K562 (cell line): ENCODE data around the gene CCDC27. TPM values are rescaled to one million over a fixed set of nuclear protein-coding genes. Genes with fewer than 3 reads are reported as not detected.

Experiments
- EZH2 ChIP-seq: IDR thresholded peaks from 2 replicates; pipeline ENCODE4 v1.6.1; 2012; ENCODE audit warnings: low read depth, mild to moderate bottlenecking, inconsistent platforms, low read length, borderline replicate concordance
- HSF4 ChIP-seq: fragments of 250-450 bp; sonication (Bioruptor Pico); IDR thresholded peaks from 2 replicates; pipeline ENCODE4 v2.1.2; 2022; ENCODE audit warnings: mild to moderate bottlenecking, moderate library complexity, borderline replicate concordance
- MCM3 ChIP-seq: fragments of 450-650 bp; IDR thresholded peaks from 2 replicates; pipeline ENCODE4 v1.6.1; 2016
- PHB2 ChIP-seq: fragments of 450-650 bp; IDR thresholded peaks from 2 replicates; pipeline ENCODE4 v1.6.1; 2017; ENCODE audit warnings: low read depth
- RAD51 ChIP-seq: fragments of 450-650 bp; IDR thresholded peaks from 2 replicates; pipeline ENCODE4 v1.7.1; 2016; ENCODE audit warnings: low read depth, mild to moderate bottlenecking, borderline replicate concordance
- RUNX1 ChIP-seq: sonication (generic); IDR thresholded peaks from 2 replicates; pipeline ENCODE4 v1.6.1; 2016; ENCODE audit warnings: antibody characterized with exemption, low read depth
- TCFL5 ChIP-seq: fragments of 250-450 bp; sonication (Bioruptor Pico); conservative IDR thresholded peaks from 2 replicates; pipeline ENCODE4 v1.6.1; 2021; ENCODE audit warnings: mild to moderate bottlenecking, moderate library complexity, matching md5 sums
- TSC22D4 ChIP-seq: fragments of 450-650 bp; IDR thresholded peaks from 2 replicates; pipeline ENCODE4 v1.6.1; 2016; ENCODE audit warnings: missing genetic modification characterization, missing biosample characterization, control low read depth
- ZNF384 ChIP-seq: IDR thresholded peaks from 2 replicates; pipeline ENCODE4 v1.6.1; 2012; ENCODE audit warnings: low read depth, low read length, improper control_type of control experiment
- polyA plus RNA-seq, 8 experiments: library from polyadenylated mRNA; depleted of rRNA in 4 of 8; stranded (reverse) in 5 of 8; unstranded in 3 of 8; fragments of >200 nt; fragmentation: Nextera tagmentation in 2 of 8; fragmentation: Illumina TruSeq in 1 of 8; extraction: Ambion mirVana in 2 of 8; extraction: Trizol in 1 of 8; gene quantifications; 2 replicates each; pipeline versions ENCODE4 v1.2.1 to v1.2.3, GENCODE V29; 2011 to 2014; ENCODE audit warnings: inconsistent platforms in 1 of 8, missing spikeins in 1 of 8
- total RNA-seq, 7 experiments: library from RNA; depleted of rRNA in 6 of 7; stranded (reverse); fragments of >200 nt in 6 of 7; fragmentation: Illumina TruSeq in 2 of 7; extraction: Trizol in 2 of 7; gene quantifications; 2 replicates each; pipeline versions ENCODE4 v1.2.1 to v1.2.3, GENCODE V29; 2011 to 2021; ENCODE audit warnings: low replicate concordance in 1 of 7
- TF ChIP-seq, protein P1 (sequence below): fragments of 450-650 bp; formaldehyde crosslinking; IDR thresholded peaks from 2 replicates; pipeline ENCODE4 v1.4.0; 2020; ENCODE audit warnings: mild to moderate bottlenecking, mixed read lengths
- TF ChIP-seq, protein P2 (sequence below): fragments of 250-450 bp; sonication (Bioruptor Pico); IDR thresholded peaks from 2 replicates; pipeline ENCODE4 v1.8.0; 2021; ENCODE audit warnings: borderline replicate concordance, mild to moderate bottlenecking, moderate library complexity; ENCODE audit not compliant: poor library complexity, severe bottlenecking
- TF ChIP-seq, protein P3 (sequence below): fragments of 450-650 bp; formaldehyde crosslinking; IDR thresholded peaks from 2 replicates; pipeline ENCODE4 v1.4.0; 2020; ENCODE audit warnings: mild to moderate bottlenecking
- TF ChIP-seq, protein P4 (sequence below), 2 experiments: fragments of 450-650 bp; IDR thresholded peaks; 2 replicates each; pipeline ENCODE4 v1.6.1; 2016; ENCODE audit warnings: mild to moderate bottlenecking in 2 of 2, borderline replicate concordance in 1 of 2, low read depth in 1 of 2, moderate library complexity in 1 of 2

The CCDC27 gene
- total and polyA plus RNA-seq, 9 of the 15 experiments (the other 6 are each of a cell fraction or from before 2014, with no cell fraction given) = 0.01 to 0.04 TPM; not detected in 7

DNA sequence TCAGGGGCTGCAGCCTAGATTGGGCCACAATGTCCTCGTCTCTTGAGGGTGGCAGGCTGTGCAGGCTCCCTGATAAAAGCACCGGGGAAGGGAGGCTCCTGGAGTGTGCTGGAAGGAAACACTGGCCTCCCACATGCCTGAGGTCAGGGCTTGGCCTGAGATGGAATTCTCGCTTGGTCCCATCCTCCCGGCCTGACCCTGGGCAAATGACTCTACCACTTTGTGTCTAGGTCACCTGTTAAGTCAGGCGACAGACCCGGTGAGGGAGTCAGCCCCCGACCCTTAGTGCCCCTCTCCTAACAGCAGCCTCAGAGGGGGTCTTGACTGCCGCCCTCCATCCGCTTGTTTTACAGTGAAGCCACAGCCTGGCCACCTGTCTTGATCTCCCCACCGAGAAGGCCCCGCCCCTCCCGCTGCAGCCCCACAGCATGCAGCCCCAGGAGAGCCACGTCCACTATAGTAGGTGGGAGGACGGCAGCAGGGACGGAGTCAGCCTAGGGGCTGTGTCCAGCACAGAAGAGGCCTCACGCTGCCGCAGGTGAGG, 22.8 kb downstream of the CCDC27 start (continued):
- TF ChIP-seq MCM3 = no peak
- TF ChIP-seq TSC22D4 (tag) = no peak
- TF ChIP-seq, protein P1, sequence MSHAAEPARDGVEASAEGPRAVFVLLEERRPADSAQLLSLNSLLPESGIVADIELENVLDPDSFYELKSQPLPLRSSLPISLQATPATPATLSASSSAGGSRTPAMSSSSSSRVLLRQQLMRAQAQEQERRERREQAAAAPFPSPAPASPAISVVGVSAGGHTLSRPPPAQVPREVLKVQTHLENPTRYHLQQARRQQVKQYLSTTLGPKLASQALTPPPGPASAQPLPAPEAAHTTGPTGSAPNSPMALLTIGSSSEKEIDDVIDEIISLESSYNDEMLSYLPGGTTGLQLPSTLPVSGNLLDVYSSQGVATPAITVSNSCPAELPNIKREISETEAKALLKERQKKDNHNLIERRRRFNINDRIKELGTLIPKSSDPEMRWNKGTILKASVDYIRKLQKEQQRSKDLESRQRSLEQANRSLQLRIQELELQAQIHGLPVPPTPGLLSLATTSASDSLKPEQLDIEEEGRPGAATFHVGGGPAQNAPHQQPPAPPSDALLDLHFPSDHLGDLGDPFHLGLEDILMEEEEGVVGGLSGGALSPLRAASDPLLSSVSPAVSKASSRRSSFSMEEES = no peak
- TF ChIP-seq, protein P2, sequence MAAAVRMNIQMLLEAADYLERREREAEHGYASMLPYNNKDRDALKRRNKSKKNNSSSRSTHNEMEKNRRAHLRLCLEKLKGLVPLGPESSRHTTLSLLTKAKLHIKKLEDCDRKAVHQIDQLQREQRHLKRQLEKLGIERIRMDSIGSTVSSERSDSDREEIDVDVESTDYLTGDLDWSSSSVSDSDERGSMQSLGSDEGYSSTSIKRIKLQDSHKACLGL (CRISPR knock-in tag) = no peak
- no peak for TF ChIP-seq TCFL5 (CRISPR knock-in tag)
- no peak for TF ChIP-seq HSF4 (CRISPR knock-in tag)
- no peak for TF ChIP-seq RAD51
- peak; percentile 89; the same call in 1 of the 2 replicates for TF ChIP-seq RUNX1
- TF ChIP-seq EZH2 = no peak
- TF ChIP-seq PHB2 = peak; percentile 83; the same call in 1 of the 2 replicates
- TF ChIP-seq, protein P3, sequence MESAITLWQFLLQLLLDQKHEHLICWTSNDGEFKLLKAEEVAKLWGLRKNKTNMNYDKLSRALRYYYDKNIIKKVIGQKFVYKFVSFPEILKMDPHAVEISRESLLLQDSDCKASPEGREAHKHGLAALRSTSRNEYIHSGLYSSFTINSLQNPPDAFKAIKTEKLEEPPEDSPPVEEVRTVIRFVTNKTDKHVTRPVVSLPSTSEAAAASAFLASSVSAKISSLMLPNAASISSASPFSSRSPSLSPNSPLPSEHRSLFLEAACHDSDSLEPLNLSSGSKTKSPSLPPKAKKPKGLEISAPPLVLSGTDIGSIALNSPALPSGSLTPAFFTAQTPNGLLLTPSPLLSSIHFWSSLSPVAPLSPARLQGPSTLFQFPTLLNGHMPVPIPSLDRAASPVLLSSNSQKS = no peak
- TF ChIP-seq, protein P4, sequence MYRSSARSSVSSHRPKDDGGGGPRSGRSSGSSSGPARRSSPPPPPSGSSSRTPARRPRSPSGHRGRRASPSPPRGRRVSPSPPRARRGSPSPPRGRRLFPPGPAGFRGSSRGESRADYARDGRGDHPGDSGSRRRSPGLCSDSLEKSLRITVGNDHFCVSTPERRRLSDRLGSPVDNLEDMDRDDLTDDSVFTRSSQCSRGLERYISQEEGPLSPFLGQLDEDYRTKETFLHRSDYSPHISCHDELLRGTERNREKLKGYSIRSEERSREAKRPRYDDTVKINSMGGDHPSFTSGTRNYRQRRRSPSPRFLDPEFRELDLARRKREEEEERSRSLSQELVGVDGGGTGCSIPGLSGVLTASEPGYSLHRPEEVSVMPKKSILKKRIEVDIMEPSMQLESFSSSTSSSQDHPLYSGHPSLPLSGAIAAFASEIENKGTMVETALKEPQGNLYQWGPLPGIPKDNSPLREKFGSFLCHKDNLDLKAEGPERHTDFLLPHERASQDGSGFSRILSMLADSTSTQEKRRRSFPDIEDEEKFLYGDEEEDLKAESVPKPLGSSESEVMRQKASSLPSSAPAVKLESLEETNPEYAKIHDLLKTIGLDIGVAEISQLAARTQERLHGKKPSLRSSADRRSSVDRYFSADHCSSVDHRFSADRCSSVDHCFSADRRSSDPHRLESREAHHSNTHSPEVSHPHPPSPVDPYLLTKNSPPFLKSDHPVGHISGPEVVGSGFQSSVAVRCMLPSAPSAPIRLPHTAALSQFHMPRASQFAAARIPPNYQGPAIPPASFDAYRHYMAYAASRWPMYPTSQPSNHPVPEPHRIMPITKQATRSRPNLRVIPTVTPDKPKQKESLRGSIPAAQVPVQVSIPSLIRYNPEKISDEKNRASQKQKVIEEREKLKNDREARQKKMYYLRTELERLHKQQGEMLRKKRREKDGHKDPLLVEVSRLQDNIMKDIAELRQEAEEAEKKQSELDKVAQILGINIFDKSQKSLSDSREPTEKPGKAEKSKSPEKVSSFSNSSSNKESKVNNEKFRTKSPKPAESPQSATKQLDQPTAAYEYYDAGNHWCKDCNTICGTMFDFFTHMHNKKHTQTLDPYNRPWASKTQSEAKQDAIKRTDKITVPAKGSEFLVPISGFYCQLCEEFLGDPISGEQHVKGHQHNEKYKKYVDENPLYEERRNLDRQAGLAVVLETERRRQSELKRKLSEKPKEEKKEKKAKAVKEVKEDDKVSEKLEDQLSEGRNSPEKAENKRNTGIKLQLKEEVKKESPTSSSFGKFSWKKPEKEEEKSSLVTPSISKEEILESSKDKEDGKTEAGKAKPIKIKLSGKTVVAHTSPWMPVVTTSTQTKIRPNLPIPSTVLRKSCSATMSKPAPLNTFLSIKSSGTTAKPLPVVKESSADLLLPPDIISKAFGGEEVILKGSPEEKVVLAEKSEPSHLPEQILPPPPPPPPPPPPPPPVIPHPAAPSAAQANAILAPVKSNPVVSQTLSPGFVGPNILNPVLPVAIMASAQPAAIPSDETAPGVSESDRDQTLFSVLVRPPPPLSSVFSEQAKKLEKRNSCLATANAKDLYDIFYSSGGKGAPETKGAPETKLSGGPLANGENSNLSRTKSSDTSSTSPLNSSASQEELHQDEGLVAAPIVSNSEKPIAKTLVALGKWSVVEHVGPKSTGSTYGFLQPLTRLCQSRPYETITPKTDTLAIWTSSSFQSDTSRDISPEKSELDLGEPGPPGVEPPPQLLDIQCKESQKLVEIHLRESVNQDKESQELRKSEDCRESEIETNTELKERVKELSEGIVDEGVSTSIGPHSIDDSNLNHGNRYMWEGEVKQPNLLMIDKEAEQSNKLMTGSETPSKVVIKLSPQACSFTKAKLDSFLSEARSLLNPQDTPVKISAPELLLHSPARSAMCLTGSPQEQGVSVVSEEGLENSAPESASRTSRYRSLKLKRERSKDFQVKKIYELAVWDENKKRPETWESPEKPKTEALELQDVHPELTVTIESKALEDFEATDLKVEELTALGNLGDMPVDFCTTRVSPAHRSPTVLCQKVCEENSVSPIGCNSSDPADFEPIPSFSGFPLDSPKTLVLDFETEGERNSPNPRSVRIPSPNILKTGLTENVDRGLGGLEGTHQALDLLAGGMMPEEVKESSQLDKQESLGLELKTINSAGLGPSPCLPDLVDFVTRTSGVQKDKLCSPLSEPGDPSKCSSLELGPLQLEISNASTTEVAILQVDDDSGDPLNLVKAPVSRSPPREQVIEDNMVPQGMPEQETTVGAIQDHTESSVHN (IDR thresholded peaks at IDR 0.05; ENCODE audit: borderline replicate concordance in 1 of 2, low read depth in 1 of 2) = no peak
- TF ChIP-seq ZNF384 = no peak
